HepG2 (cell line): ENCODE data around the gene IFT27. TPM values are rescaled to one million over a fixed set of nuclear protein-coding genes. Genes with fewer than 3 reads are reported as not detected.

ENCODE experiments used
- ARID5B ChIP-seq: IDR thresholded peaks from 2 replicates; pipeline ENCODE4 v1.4.0; 2020; ENCODE audit warnings: mild to moderate bottlenecking, missing genetic modification reagents
- CCDC6 ChIP-seq: sonication (generic); formaldehyde crosslinking; IDR thresholded peaks from 2 replicates; pipeline ENCODE4 v1.8.1; 2022; ENCODE audit warnings: mild to moderate bottlenecking, missing genetic modification reagents, moderate library complexity
- EEA1 ChIP-seq: sonication (generic); formaldehyde crosslinking; IDR thresholded peaks from 2 replicates; pipeline ENCODE4 v1.5.1; 2020; ENCODE audit warnings: mild to moderate bottlenecking, missing genetic modification reagents, borderline replicate concordance
- HMGA1 ChIP-seq: sonication (generic); formaldehyde crosslinking; conservative IDR thresholded peaks from 2 replicates; pipeline ENCODE4 v1.4.0; 2020; ENCODE audit warnings: missing genetic modification reagents
- HNRNPLL ChIP-seq: fragments of 200-400 bp; formaldehyde crosslinking; IDR thresholded peaks from 2 replicates; pipeline ENCODE4 v1.6.1; 2017; ENCODE audit warnings: mild to moderate bottlenecking, low read depth, low read length; ENCODE audit not compliant: poor library complexity, severe bottlenecking
- SPEN ChIP-seq: sonication (generic); formaldehyde crosslinking; IDR thresholded peaks from 2 replicates; pipeline ENCODE4 v1.5.1; 2020; ENCODE audit warnings: low read depth, mild to moderate bottlenecking, missing genetic modification reagents
- ZNF83 ChIP-seq: sonication (generic); formaldehyde crosslinking; IDR thresholded peaks from 2 replicates; pipeline ENCODE4 v1.4.0; 2020; ENCODE audit warnings: missing genetic modification reagents, mild to moderate bottlenecking, borderline replicate concordance
- ZNF883 ChIP-seq: sonication (generic); formaldehyde crosslinking; IDR thresholded peaks from 2 replicates; pipeline ENCODE4 v1.5.1; 2020; ENCODE audit warnings: mild to moderate bottlenecking, missing genetic modification reagents; ENCODE audit errors: not compliant biosample characterization
- polyA plus RNA-seq, 8 experiments: library from polyadenylated mRNA; depleted of rRNA in 3 of 8; stranded (reverse) in 7 of 8; unstranded in 1 of 8; fragments of >200 nt; fragmentation: Illumina TruSeq in 4 of 8; extraction: Trizol in 4 of 8; gene quantifications; 2 replicates each; pipeline versions ENCODE4 v1.2.1 to v1.2.3, GENCODE V29; 2011 to 2016; ENCODE audit warnings: low read depth in 4 of 8, missing spikeins in 1 of 8, mixed read lengths in 1 of 8; ENCODE audit not compliant: insufficient read depth in 1 of 8
- total RNA-seq, 5 experiments: library from RNA; depleted of rRNA; stranded (reverse); fragments of >200 nt; fragmentation: Illumina TruSeq; extraction: Trizol; gene quantifications; 2 replicates each; pipeline ENCODE4 v1.2.3, GENCODE V29; 2016; ENCODE audit warnings: low read depth in 1 of 5
- TF ChIP-seq, protein P1 (sequence below): sonication (generic); formaldehyde crosslinking; IDR thresholded peaks from 2 replicates; pipeline ENCODE4 v1.5.1; 2020; ENCODE audit warnings: mild to moderate bottlenecking, missing genetic modification reagents
- TF ChIP-seq, protein P2 (sequence below): sonication (generic); formaldehyde crosslinking; IDR thresholded peaks from 2 replicates; pipeline ENCODE4 v1.8.0; 2022; ENCODE audit warnings: mild to moderate bottlenecking, missing genetic modification reagents, borderline replicate concordance

IFT27 gene
- total and polyA plus RNA-seq, 2 of the 13 experiments (the other 11 are each of a cell fraction or from before 2014, with no cell fraction given), result 0.25 to 0.33 TPM

DNA sequence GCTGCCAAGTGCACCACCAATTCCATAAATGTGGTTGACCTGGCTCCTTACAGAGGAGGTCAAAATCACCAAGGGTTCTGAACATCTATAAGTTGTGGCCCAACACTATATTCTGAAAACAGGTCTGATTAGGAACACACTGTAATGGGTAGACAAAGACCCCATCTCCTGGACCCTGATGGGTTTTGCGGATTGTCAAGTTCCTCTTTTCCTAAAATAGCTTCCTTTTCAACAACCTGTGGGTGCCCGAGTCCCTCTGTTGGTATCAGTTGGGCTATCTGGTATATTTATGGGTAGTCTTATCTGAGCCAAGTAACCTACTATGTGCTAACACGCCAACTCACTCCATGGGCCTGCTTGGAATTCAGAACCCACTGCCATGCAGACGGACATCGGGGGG lies 62.5 kb downstream of the IFT27 start (continued):
- TF ChIP-seq, protein P1, sequence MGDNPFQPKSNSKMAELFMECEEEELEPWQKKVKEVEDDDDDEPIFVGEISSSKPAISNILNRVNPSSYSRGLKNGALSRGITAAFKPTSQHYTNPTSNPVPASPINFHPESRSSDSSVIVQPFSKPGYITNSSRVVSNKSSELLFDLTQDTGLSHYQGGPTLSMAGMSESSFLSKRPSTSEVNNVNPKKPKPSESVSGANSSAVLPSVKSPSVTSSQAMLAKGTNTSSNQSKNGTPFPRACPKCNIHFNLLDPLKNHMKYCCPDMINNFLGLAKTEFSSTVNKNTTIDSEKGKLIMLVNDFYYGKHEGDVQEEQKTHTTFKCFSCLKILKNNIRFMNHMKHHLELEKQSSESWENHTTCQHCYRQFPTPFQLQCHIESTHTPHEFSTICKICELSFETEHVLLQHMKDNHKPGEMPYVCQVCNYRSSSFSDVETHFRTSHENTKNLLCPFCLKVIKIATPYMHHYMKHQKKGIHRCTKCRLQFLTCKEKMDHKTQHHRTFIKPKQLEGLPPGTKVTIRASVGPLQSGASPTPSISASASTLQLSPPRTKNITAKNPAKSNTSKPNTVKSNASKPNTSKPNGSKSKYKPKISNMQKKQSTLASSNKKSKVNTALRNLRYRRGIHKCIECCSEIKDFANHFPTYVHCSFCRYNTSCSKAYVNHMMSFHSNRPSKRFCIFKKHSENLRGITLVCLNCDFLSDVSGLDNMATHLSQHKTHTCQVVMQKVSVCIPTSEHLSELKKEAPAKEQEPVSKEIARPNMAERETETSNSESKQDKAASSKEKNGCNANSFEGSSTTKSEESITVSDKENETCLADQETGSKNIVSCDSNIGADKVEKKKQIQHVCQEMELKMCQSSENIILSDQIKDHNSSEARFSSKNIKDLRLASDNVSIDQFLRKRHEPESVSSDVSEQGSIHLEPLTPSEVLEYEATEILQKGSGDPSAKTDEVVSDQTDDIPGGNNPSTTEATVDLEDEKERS (CRISPR knock-in tag), result no peak
- TF ChIP-seq HNRNPLL (no peak), ZNF83 (CRISPR knock-in tag) (no peak), CCDC6 (CRISPR knock-in tag) (no peak), ARID5B (no peak), EEA1 (CRISPR knock-in tag) (no peak), HMGA1 (CRISPR knock-in tag) (no peak), ZNF883 (CRISPR knock-in tag) (no peak), SPEN (CRISPR knock-in tag) (no peak)
- TF ChIP-seq, protein P2, sequence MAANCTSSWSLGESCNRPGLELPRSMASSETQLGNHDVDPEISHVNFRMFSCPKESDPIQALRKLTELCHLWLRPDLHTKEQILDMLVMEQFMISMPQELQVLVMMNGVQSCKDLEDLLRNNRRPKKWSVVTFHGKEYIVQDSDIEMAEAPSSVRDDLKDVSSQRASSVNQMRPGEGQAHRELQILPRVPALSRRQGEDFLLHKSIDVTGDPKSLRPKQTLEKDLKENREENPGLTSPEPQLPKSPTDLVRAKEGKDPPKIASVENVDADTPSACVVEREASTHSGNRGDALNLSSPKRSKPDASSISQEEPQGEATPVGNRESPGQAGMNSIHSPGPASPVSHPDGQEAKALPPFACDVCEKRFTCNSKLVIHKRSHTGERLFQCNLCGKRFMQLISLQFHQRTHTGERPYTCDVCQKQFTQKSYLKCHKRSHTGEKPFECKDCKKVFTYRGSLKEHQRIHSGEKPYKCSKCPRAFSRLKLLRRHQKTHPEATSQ (CRISPR knock-in tag), result no peak

Other genes with a start within 250 kb of the IFT27 start
- 118 and 127 TPM in 2 replicates for gene EIF3D, start 247.0 kb downstream of the IFT27 start, total RNA-seq (2016; rRNA removed; fragmentation: Illumina TruSeq; extraction: Trizol)
- 229 and 274 TPM in 2 replicates for gene EIF3D, start 247.0 kb downstream of the IFT27 start, polyA plus RNA-seq (2011; rRNA removed)
- gene CACNG2, start 72.4 kb downstream of the IFT27 start, total RNA-seq (2016; rRNA removed; fragmentation: Illumina TruSeq; extraction: Trizol), result not detected in 2 replicates
- gene CACNG2, start 72.4 kb downstream of the IFT27 start, polyA plus RNA-seq (2011; rRNA removed), result not detected in 2 replicates
- not detected in 2 replicates for gene PVALB, start 40.9 kb upstream of the IFT27 start, total RNA-seq (2016; rRNA removed; fragmentation: Illumina TruSeq; extraction: Trizol)
- not detected in 2 replicates for gene PVALB, start 40.9 kb upstream of the IFT27 start, polyA plus RNA-seq (2011; rRNA removed)
- gene NCF4, start 84.9 kb upstream of the IFT27 start, total RNA-seq (2016; rRNA removed; fragmentation: Illumina TruSeq; extraction: Trizol), result not detected in 2 replicates
- not detected in 2 replicates for gene NCF4, start 84.9 kb upstream of the IFT27 start, polyA plus RNA-seq (2011; rRNA removed)
- gene CSF2RB, start 137.5 kb upstream of the IFT27 start, total RNA-seq (2016; rRNA removed; fragmentation: Illumina TruSeq; extraction: Trizol), result not detected in 2 replicates
- not detected in 2 replicates for gene CSF2RB, start 137.5 kb upstream of the IFT27 start, polyA plus RNA-seq (2011; rRNA removed)
- gene TST, start 243.3 kb upstream of the IFT27 start, total RNA-seq (2016; rRNA removed; fragmentation: Illumina TruSeq; extraction: Trizol), result 44.1 and 44.6 TPM in 2 replicates
- 63.6 and 86.4 TPM in 2 replicates for gene TST, start 243.3 kb upstream of the IFT27 start, polyA plus RNA-seq (2011; rRNA removed)
- 94.8 and 133 TPM in 2 replicates for gene MPST, start 243.6 kb upstream of the IFT27 start, total RNA-seq (2016; rRNA removed; fragmentation: Illumina TruSeq; extraction: Trizol)
- gene MPST, start 243.6 kb upstream of the IFT27 start, polyA plus RNA-seq (2011; rRNA removed), result 141 and 191 TPM in 2 replicates